CD14-positive monocyte (primary cell): Measurements from ENCODE around the gene S100B. TPM values are rescaled to one million over a fixed set of nuclear protein-coding genes. Genes with fewer than 3 reads are reported as not detected.

Source experiments
- DNase-seq, 3 donors: peaks; one replicate each; pipeline ENCODE4 v3.0.0-alpha.2; 2011 to 2022
- H2AFZ ChIP-seq: 2 replicates; pipeline ENCODE4 v1.6.0; 2012; ENCODE audit warnings: mild to moderate bottlenecking, low read depth, low read length, inconsistent platforms; ENCODE audit not compliant: insufficient read depth, poor library complexity, severe bottlenecking
- H3K27ac ChIP-seq, 2 donors: 1 replicate in 1 of 2; 2 replicates in 1 of 2; pipeline ENCODE4 v1.5.1; 2012 to 2013; ENCODE audit warnings: low read length in 2 of 2, control low read depth in 1 of 2, inconsistent platforms in 1 of 2, low read depth in 1 of 2, mild to moderate bottlenecking in 1 of 2
- H3K27me3 ChIP-seq, 2 donors: one replicate each; pipeline versions ENCODE4 v1.6.0 to v1.6.1; 2011 to 2013; ENCODE audit warnings: low read length in 2 of 2; ENCODE audit not compliant: control insufficient read depth in 2 of 2, insufficient read depth in 2 of 2
- H3K36me3 ChIP-seq, 2 donors: replicated peaks in 1 of 2; 1 replicate in 1 of 2; 2 replicates in 1 of 2; pipeline versions ENCODE4 v1.5.1 to v1.6.1; 2012 to 2013; ENCODE audit warnings: low read length in 2 of 2, control low read depth in 1 of 2, inconsistent platforms in 1 of 2, mild to moderate bottlenecking in 1 of 2; ENCODE audit not compliant: insufficient read depth in 2 of 2, control insufficient read depth in 1 of 2
- H3K4me1 ChIP-seq, 2 donors: 1 replicate in 1 of 2; 2 replicates in 1 of 2; pipeline versions ENCODE4 v1.5.1 to v1.6.1; 2012 to 2013; ENCODE audit warnings: low read length in 2 of 2, control low read depth in 1 of 2, inconsistent platforms in 1 of 2, mild to moderate bottlenecking in 1 of 2, moderate library complexity in 1 of 2; ENCODE audit not compliant: insufficient read depth in 2 of 2, control insufficient read depth in 1 of 2
- H3K4me2 ChIP-seq: replicated peaks from 2 replicates; pipeline ENCODE3; 2012; ENCODE audit warnings: low read length, moderate library complexity, mild to moderate bottlenecking; ENCODE audit not compliant: poor library complexity, severe bottlenecking; ENCODE audit errors: extremely low read depth
- H3K4me3 ChIP-seq, 3 experiments: fragments of 200-600 bp in 1 of 3; sonication (generic) in 1 of 3; replicated peaks in 1 of 3; 1 replicate in 2 of 3; 2 replicates in 1 of 3; pipeline ENCODE4 v1.5.1; 2011 to 2013; ENCODE audit warnings: low read length in 3 of 3, mild to moderate bottlenecking in 3 of 3, control low read depth in 2 of 3, low read depth in 2 of 3, inconsistent platforms in 1 of 3, moderate library complexity in 1 of 3
- H3K79me2 ChIP-seq: 2 replicates; pipeline ENCODE4 v1.6.0; 2012; ENCODE audit warnings: mild to moderate bottlenecking, control low read depth, inconsistent platforms, low read length, moderate library complexity; ENCODE audit not compliant: insufficient read depth
- H3K9ac ChIP-seq: 2 replicates; pipeline ENCODE4 v1.6.0; 2017; ENCODE audit warnings: low read length, mild to moderate bottlenecking; ENCODE audit not compliant: insufficient read depth, poor library complexity, severe bottlenecking
- H3K9me3 ChIP-seq, 2 donors: replicated peaks in 1 of 2; 1 replicate in 1 of 2; 2 replicates in 1 of 2; pipeline versions ENCODE4 v1.5.1 to v1.6.1; 2012 to 2013; ENCODE audit warnings: low read length in 2 of 2, control low read depth in 1 of 2; ENCODE audit not compliant: control insufficient read depth in 1 of 2, insufficient read depth in 1 of 2
- H4K20me1 ChIP-seq: 2 replicates; pipeline ENCODE4 v1.6.0; 2012; ENCODE audit warnings: mild to moderate bottlenecking, low read length, control low read depth, moderate library complexity; ENCODE audit not compliant: insufficient read depth
- H3K27ac Mint-ChIP-seq, 7 donors: one replicate each; pipeline ENCODE4 v1.8.0; 2020; ENCODE audit warnings: mild to moderate bottlenecking in 7 of 7, mixed read lengths in 7 of 7, moderate library complexity in 6 of 7, inconsistent platforms in 2 of 7
- H3K27me3 Mint-ChIP-seq, 3 donors: one replicate each; pipeline ENCODE4 v1.8.0; 2021 to 2022; ENCODE audit warnings: low read depth in 3 of 3, mild to moderate bottlenecking in 3 of 3, mixed read lengths in 3 of 3, moderate library complexity in 3 of 3, inconsistent platforms in 1 of 3
- H3K36me3 Mint-ChIP-seq, 2 donors: one replicate each; pipeline ENCODE4 v1.8.0; 2020; ENCODE audit warnings: mixed read lengths in 2 of 2, inconsistent platforms in 1 of 2, mild to moderate bottlenecking in 1 of 2
- H3K4me1 Mint-ChIP-seq: one replicate; pipeline ENCODE4 v1.8.0; 2020; ENCODE audit warnings: mild to moderate bottlenecking, mixed read lengths
- H3K4me3 Mint-ChIP-seq, 2 donors: one replicate each; pipeline ENCODE4 v1.8.0; 2020; ENCODE audit warnings: mild to moderate bottlenecking in 2 of 2, mixed read lengths in 2 of 2, moderate library complexity in 1 of 2
- H3K9me3 Mint-ChIP-seq, 7 donors: one replicate each; pipeline ENCODE4 v1.8.0; 2020 to 2022; ENCODE audit warnings: mixed read lengths in 7 of 7, mild to moderate bottlenecking in 6 of 7, moderate library complexity in 6 of 7, inconsistent platforms in 2 of 7
- WGBS: methylation state at CpG from one replicate; pipeline ENCODE4 v1.1.5; 2013; ENCODE audit warnings: missing lambda C conversion rate; ENCODE audit not compliant: insufficient coverage; 5-methylcytosine and 5-hydroxymethylcytosine counted together
- intact Hi-C, 2 donors: fragments of 100-400 bp; cut with micrococcal nuclease; formaldehyde crosslinking; loops; one replicate each; pipeline versions ENCODE4 v1.15.0 to v1.15.1; 2023
- polyA plus RNA-seq, 3 donors: library from polyadenylated mRNA; depleted of rRNA in 1 of 3; unstranded in 2 of 3; stranded (reverse) in 1 of 3; fragments of 300-500 nt in 2 of 3; fragments of >200 nt in 1 of 3; fragmentation: Illumina TruSeq in 2 of 3; gene quantifications; 1 replicate in 2 of 3; 2 replicates in 1 of 3; pipeline ENCODE4 v1.2.3, GENCODE V29; 2012 to 2021
- TF ChIP-seq, protein P1 (sequence below): fragments of 200-600 bp; IDR thresholded peaks from one replicate; pipeline ENCODE4 v1.8.0; 2022; ENCODE audit warnings: antibody characterized with exemption, mild to moderate bottlenecking

The S100B gene
- polyA plus RNA-seq, 3 donors: 0.59 to 1.4 (median 0.67) TPM

DNA sequence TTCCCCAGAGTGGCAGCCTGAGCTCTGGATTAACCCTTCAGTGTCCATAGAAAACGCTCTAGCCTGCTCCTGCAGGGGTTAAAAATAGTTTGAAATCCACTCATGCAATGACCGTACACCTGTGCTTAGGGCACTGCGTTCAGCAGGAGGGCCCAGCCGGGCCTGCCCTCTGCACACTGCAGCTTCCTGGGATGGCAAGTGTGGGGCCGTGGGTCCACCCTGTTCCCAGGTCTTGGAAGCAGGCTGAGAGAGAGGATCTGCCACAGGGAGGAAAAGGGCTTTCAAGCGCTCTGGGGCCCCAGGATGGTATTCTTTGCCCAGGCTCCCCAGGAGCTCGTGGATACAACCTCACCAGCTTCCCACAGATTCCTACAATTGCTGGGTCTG lies 1.5 kb upstream of the S100B start:
- no peaks in the 10 kb centered on the region for H3K79me2 ChIP-seq
- peak overlapping the region in 1 of 3 experiments; percentile 36 for H3K4me3 ChIP-seq
- TF ChIP-seq, protein P1, sequence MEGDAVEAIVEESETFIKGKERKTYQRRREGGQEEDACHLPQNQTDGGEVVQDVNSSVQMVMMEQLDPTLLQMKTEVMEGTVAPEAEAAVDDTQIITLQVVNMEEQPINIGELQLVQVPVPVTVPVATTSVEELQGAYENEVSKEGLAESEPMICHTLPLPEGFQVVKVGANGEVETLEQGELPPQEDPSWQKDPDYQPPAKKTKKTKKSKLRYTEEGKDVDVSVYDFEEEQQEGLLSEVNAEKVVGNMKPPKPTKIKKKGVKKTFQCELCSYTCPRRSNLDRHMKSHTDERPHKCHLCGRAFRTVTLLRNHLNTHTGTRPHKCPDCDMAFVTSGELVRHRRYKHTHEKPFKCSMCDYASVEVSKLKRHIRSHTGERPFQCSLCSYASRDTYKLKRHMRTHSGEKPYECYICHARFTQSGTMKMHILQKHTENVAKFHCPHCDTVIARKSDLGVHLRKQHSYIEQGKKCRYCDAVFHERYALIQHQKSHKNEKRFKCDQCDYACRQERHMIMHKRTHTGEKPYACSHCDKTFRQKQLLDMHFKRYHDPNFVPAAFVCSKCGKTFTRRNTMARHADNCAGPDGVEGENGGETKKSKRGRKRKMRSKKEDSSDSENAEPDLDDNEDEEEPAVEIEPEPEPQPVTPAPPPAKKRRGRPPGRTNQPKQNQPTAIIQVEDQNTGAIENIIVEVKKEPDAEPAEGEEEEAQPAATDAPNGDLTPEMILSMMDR: no peak
- peaks cover 0 to 9% (median 4%) of the 10 kb centered on the region in 7 donors for H3K9me3 Mint-ChIP-seq
- no peaks in the 10 kb centered on the region for H4K20me1 ChIP-seq
- peaks cover 0 to 2% (median 0%) of the 10 kb centered on the region in 3 donors for H3K27me3 Mint-ChIP-seq
- peak overlapping the region; percentile 78 to 96 (median 88) for H3K27ac Mint-ChIP-seq
- peak overlapping the region; percentile 21 for H3K9ac ChIP-seq
- H3K36me3 ChIP-seq: no peaks in the 10 kb centered on the region
- peaks cover 45% of the 10 kb centered on the region for H3K4me1 Mint-ChIP-seq
- peaks cover 0 to 9% of the 10 kb centered on the region in 2 donors for H3K9me3 ChIP-seq
- intact Hi-C loops: no loop called here
- DNase-seq: no peak
- peak overlapping the region; percentile 72 for H2AFZ ChIP-seq
- H3K27ac ChIP-seq: peak overlapping the region; percentile 64 to 82
- peaks cover 26 to 28% of the 10 kb centered on the region in 2 donors for H3K4me1 ChIP-seq
- 0% methylated on average over 5 of the region's 7 CpGs for WGBS
- H3K27me3 ChIP-seq: no peaks in the 10 kb centered on the region
- H3K4me2 ChIP-seq: peak overlapping the region; percentile 58
- peak overlapping the region; percentile 65 to 81 for H3K4me3 Mint-ChIP-seq
- H3K36me3 Mint-ChIP-seq: no peaks in the 10 kb centered on the region

DNA sequence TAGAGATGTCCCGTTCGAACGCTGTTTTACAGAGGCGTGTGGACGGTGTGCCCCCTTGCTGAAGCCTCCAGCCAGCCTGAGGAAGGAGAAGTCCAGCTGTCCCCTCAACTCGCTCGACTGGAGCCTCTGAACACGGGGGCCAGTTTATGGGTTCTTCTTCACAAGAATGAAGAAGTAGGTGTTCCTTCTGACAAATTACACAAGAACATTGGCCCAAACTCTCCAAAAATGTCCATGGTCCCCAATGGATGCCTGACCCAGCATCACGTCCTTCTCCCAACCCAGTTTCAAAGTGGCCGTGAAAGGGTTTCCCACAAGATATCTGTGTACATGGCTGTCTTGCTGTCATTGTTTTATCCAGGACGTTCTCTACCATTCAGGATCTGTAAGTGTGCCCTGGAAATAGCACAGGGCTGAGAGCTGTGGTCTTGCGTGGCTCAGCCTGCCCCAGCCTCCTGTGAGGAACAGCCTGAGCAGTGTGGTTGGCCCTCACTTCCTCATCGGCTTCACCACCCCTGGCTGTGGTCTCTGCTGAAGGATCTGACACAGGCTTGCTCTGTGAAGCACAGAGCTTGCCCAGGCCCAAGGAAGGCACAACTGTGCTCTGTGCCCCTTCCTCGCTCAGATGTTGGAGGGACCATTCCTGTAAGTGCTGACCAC lies 1.0 kb upstream of the S100B start:
- intact Hi-C loops: no loop called here
- TF ChIP-seq, protein P1: no peak
- Histone ChIP-seq H4K20me1 (no peaks in the 10 kb centered on the region), H3K9ac (peak overlapping the region; percentile 21), H3K27ac (peak overlapping the region; percentile 64 to 82), H3K9me3 (peaks cover 0 to 7% of the 10 kb centered on the region in 2 donors), H3K4me1 (peaks cover 26 to 28% of the 10 kb centered on the region in 2 donors), H2AFZ (peak overlapping the region; percentile 72), H3K36me3 (no peaks in the 10 kb centered on the region), H3K27me3 (no peaks in the 10 kb centered on the region), H3K4me3 (peak overlapping the region in 1 of 3 experiments; percentile 36), H3K79me2 (no peaks in the 10 kb centered on the region), H3K4me2 (peak overlapping the region; percentile 58)
- H3K36me3 Mint-ChIP-seq: no peaks in the 10 kb centered on the region
- H3K27me3 Mint-ChIP-seq: peaks cover 0 to 2% (median 0%) of the 10 kb centered on the region in 3 donors
- peak overlapping the region; percentile 65 to 81 for H3K4me3 Mint-ChIP-seq
- H3K4me1 Mint-ChIP-seq: peaks cover 47% of the 10 kb centered on the region
- WGBS: 17% methylated on average over 11 of the region's 14 CpGs
- H3K27ac Mint-ChIP-seq: peak overlapping the region; percentile 78 to 96 (median 88)
- H3K9me3 Mint-ChIP-seq: peaks cover 0 to 6% (median under 1%) of the 10 kb centered on the region in 7 donors
- peak; percentile 75 to 80 (median 75) for DNase-seq
